Kidney (tissue), 14 donors: ENCODE data around the gene PITPNM3. TPM values are rescaled to one million over a fixed set of nuclear protein-coding genes. Genes with fewer than 3 reads are reported as not detected.

Experiments
- DNase-seq, 5 donors: peaks; one replicate each; pipeline ENCODE4 v3.0.0-alpha.2; 2013 to 2020
- FAIRE-seq: peaks from 2 replicates; lab custom pipeline; 2012; peaks lifted over from hg19 to GRCh38; lab: Jason Lieb, UNC
- H3K27ac ChIP-seq, 2 donors: one replicate each; pipeline ENCODE4 v1.7.0; 2013; ENCODE audit warnings: low read depth in 2 of 2, low read length in 2 of 2, inconsistent platforms in 1 of 2
- H3K27me3 ChIP-seq: one replicate; pipeline ENCODE4 v1.7.1; 2013; ENCODE audit warnings: low read length, inconsistent platforms; ENCODE audit not compliant: control insufficient read depth, insufficient read depth
- H3K36me3 ChIP-seq, 3 donors: one replicate each; pipeline versions ENCODE4 v1.7.0 to v1.7.1; 2013; ENCODE audit warnings: low read length in 3 of 3, control low read depth in 1 of 3, inconsistent platforms in 1 of 3; ENCODE audit not compliant: insufficient read depth in 3 of 3, control insufficient read depth in 2 of 3
- H3K4me1 ChIP-seq, 3 donors: one replicate each; pipeline versions ENCODE4 v1.7.0 to v1.7.1; 2013; ENCODE audit warnings: low read length in 3 of 3, inconsistent platforms in 1 of 3, low read depth in 1 of 3; ENCODE audit not compliant: control insufficient read depth in 2 of 3, insufficient read depth in 2 of 3
- H3K4me3 ChIP-seq, 3 donors: one replicate each; pipeline versions ENCODE4 v1.7.0 to v1.8.1; 2013; ENCODE audit warnings: low read length in 3 of 3, control low read depth in 1 of 3, inconsistent platforms in 1 of 3
- H3K9ac ChIP-seq, 3 donors: one replicate each; pipeline versions ENCODE4 v1.7.0 to v1.7.1; 2013; ENCODE audit warnings: low read length in 3 of 3, control low read depth in 1 of 3, inconsistent platforms in 1 of 3
- H3K9me3 ChIP-seq, 3 donors: one replicate each; pipeline versions ENCODE4 v1.7.0 to v1.7.1; 2013; ENCODE audit warnings: low read length in 3 of 3, control low read depth in 1 of 3, inconsistent platforms in 1 of 3; ENCODE audit not compliant: control insufficient read depth in 2 of 3, insufficient read depth in 1 of 3
- CTCF ChIP-seq: IDR thresholded peaks from 3 replicates; pipeline ENCODE4 v1.5.1; 2012; ENCODE audit warnings: mild to moderate bottlenecking, moderate library complexity, borderline replicate concordance; ENCODE audit not compliant: insufficient read depth; ENCODE audit errors: extremely low read depth
- intact Hi-C: fragments of 100-400 bp; cut with DNase I; formaldehyde crosslinking; loops from one replicate; pipeline ENCODE4 v1.11.1; 2022
- polyA plus RNA-seq: library from polyadenylated mRNA; stranded (reverse); fragments of 350-450 nt; fragmentation: Illumina TruSeq; extraction: RNeasy Lipid Tissue Mini Kit (QIAGEN cat#74804); gene quantifications from one replicate; pipeline ENCODE4 v1.2.3, GENCODE V29; 2014; ENCODE audit warnings: low read depth, low replicate concordance; ENCODE audit not compliant: insufficient read depth
- total RNA-seq: library from RNA; stranded (reverse); fragmentation: NEBNext Ultra II Directional; extraction: Animal tissue kit (Norgen Biotek cat#: 25700); gene quantifications from one replicate; pipeline ENCODE4 v1.2.1, GENCODE V29; 2021
- donor health status: control.
- donor health status: control.
- donor health status: control.
- donor health status: control.
- donor health status: control.
- donor health status: DM: yes; HTN: yes; CAD: no.
- donor health status: Normal renal cell carcinoma (clear cell type).

PITPNM3 gene
- total and polyA plus RNA-seq, 2 donors from 2014 or later = 1.8 to 9.1 TPM

GRCh38 chr17:6422654-6423241 lies 133.6 kb downstream of the PITPNM3 start:
- no peak overlapping the region for H3K9ac ChIP-seq
- H3K4me3 ChIP-seq = no peak overlapping the region
- no peaks in the 10 kb centered on the region for H3K27me3 ChIP-seq
- intact Hi-C loops = no loop called here
- no peaks in the 10 kb centered on the region for H3K9me3 ChIP-seq
- FAIRE-seq (no peak), DNase-seq (no peak)
- no peaks in the 10 kb centered on the region for H3K36me3 ChIP-seq
- TF ChIP-seq CTCF = no peak
- H3K27ac ChIP-seq = no peak overlapping the region
- H3K4me1 ChIP-seq = no peaks in the 10 kb centered on the region

- Histone ChIP-seq H3K4me3 (no peak overlapping the region), H3K36me3 (no peaks in the 10 kb centered on the region), H3K27me3 (no peaks in the 10 kb centered on the region), H3K9me3 (no peaks in the 10 kb centered on the region), H3K9ac (no peak overlapping the region), H3K4me1 (no peaks in the 10 kb centered on the region), H3K27ac (no peak overlapping the region)
- FAIRE-seq (no peak), DNase-seq (peak; percentile 82 to 90 (median 86))
- TF ChIP-seq CTCF = peak; percentile 89
- intact Hi-C loops = no loop called here
Measured at GRCh38 chr17:6421700-6422604, 134.4 kb downstream of the PITPNM3 start.

- H3K9ac ChIP-seq = no peak overlapping the region
- DNase-seq (peak in 3 of 5 donors; percentile 15 to 44 (median 20)), FAIRE-seq (no peak)
- no peaks in the 10 kb centered on the region for H3K9me3 ChIP-seq
- no peaks in the 10 kb centered on the region for H3K27me3 ChIP-seq
- intact Hi-C loops = no loop called here
- H3K27ac ChIP-seq = no peak overlapping the region
- TF ChIP-seq CTCF = peak; percentile 5
- no peak overlapping the region for H3K4me3 ChIP-seq
- no peaks in the 10 kb centered on the region for H3K36me3 ChIP-seq
- H3K4me1 ChIP-seq = no peaks in the 10 kb centered on the region
Measured at GRCh38 chr17:6420173-6420641, 136.1 kb downstream of the PITPNM3 start.
